GM18526 (cell line): ENCODE measurements around the gene ZNF469.

Experiments used
- POLR2A ChIP-seq: IDR thresholded peaks from 3 replicates; pipeline ENCODE4 v1.6.1; 2011; ENCODE audit not compliant: insufficient read length; ENCODE audit errors: extremely low read depth

ZNF469 gene, protein sequence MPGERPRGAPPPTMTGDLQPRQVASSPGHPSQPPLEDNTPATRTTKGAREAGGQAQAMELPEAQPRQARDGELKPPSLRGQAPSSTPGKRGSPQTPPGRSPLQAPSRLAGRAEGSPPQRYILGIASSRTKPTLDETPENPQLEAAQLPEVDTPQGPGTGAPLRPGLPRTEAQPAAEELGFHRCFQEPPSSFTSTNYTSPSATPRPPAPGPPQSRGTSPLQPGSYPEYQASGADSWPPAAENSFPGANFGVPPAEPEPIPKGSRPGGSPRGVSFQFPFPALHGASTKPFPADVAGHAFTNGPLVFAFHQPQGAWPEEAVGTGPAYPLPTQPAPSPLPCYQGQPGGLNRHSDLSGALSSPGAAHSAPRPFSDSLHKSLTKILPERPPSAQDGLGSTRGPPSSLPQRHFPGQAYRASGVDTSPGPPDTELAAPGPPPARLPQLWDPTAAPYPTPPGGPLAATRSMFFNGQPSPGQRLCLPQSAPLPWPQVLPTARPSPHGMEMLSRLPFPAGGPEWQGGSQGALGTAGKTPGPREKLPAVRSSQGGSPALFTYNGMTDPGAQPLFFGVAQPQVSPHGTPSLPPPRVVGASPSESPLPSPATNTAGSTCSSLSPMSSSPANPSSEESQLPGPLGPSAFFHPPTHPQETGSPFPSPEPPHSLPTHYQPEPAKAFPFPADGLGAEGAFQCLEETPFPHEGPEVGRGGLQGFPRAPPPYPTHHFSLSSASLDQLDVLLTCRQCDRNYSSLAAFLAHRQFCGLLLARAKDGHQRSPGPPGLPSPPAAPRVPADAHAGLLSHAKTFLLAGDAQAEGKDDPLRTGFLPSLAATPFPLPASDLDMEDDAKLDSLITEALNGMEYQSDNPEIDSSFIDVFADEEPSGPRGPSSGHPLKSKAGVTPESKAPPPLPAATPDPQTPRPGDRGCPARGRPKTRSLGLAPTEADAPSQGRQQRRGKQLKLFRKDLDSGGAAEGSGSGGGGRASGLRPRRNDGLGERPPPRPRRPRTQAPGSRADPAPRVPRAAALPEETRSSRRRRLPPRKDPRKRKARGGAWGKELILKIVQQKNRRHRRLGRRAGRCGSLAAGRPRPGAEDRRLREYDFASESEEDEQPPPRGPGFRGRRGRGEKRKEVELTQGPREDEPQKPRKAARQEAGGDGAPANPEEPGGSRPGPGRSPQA (N-terminal part only)

GRCh38 chr16:88382491-88383400 lies at the start of gene ZNF469:
Gene ZNF469, plus strand, starts transcription at chr16:88382959. Its CDS starts 44,512 bp downstream, at chr16:88427471.
- no peak for TF ChIP-seq POLR2A

DNA sequence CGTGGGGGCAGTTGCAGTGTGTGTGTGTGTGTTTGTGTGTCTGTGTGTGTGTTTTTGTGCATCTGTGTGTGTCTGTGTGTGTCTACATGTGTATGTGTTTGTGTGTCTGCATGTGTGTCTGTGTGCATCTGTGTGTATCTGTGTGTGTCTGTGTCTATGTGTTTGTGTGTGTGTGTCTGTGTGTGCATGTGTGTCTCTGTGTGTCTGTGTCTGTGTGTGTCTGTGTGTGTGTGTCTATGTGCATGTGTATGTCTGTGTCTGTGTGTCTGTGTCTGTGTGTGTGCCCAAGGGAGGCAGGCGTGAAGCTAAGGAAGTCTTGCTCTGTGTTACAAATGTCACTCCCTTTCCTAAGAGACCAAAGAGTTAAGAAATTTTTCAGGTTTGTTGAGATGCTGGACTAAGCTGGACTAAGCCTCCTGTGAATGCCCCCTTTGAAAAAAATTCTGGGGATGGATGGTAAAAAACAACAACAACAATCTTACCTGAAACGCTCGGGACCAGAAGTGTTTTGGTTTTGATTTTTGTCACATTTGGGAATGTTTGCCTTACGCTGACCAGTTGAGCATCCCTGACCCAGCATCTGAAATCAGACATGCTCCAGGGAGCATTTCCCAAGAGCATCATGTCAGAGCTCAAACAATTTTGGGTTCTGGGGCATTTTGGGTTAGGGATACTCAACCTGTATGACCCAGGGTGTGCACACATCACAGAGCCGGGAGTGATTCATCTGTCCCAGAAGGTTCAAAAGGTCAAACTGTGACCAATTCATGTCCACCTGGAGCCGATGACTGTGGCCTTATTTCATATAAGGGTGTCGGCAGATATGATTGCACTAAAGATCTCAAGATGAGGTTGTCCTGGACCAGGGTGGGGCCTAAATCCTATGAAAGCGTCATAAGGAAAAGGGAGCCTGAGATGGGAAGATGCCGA lies 48.6 kb upstream of the ZNF469 start:
- TF ChIP-seq POLR2A: no peak

GRCh38 chr16:88334778-88335720 lies 47.7 kb upstream of the ZNF469 start:
- no peak for TF ChIP-seq POLR2A

GRCh38 chr16:88337021-88337420 lies 45.7 kb upstream of the ZNF469 start:
- no peak for TF ChIP-seq POLR2A

DNA sequence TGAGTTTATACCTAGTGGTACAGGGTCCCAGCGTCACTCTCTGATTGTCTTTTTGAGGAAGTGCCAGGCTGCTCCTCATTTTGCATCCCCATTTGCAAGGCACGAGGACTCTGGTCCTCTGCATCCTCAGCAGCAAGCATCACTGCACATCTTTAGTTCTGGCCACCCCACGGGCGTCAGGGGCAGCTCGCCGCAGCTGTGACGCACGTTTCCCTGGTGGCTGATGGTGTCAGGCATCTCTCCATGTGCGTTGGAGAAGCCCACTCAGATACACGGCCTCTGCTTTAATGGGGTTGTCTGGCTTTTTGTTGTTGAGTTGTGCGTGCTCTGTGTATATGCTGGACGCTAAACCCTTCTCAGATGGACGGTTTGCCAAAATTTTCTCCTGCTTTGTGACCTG lies 45.2 kb upstream of the ZNF469 start:
- no peak for TF ChIP-seq POLR2A

DNA sequence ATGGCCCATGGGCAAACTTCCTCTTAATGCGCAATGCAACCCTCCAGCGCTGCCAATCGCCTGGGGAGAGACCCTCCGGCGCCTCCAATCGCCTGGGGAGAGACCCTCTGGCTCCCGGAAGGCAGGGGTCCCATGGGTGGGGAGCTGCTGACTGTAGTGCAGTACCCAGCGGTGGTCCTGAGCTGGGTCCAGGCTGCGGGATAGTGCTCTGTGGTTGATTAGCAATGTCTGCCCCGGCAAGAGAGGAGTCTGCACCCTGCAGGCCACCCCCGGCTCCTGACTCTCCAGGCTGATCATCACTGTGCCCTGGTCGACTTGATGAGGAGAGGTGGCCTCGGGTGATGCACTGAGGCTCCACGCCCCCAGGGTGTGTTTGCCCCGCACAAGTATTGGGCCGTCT lies 44.6 kb upstream of the ZNF469 start:
- TF ChIP-seq POLR2A: no peak

DNA sequence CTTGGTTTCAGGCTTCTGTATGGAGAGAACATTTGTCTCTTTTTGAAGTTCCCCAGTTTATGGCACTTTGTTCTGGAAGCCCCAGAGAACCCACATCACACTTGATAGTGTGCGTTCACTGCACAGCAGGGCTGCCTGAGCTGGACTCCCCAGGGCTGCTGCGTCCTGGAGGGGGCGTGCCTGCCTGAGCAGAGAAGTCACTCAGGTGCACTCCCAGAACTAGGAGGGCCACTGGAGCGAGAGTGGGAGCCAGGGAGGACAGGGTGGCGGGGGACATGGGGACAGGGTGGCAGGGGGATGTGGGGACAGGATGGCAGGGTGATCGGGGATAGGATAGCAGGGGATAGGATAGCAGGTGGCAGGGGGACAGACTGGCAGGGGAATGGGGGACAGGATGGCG lies 43.9 kb upstream of the ZNF469 start:
- no peak for TF ChIP-seq POLR2A

DNA sequence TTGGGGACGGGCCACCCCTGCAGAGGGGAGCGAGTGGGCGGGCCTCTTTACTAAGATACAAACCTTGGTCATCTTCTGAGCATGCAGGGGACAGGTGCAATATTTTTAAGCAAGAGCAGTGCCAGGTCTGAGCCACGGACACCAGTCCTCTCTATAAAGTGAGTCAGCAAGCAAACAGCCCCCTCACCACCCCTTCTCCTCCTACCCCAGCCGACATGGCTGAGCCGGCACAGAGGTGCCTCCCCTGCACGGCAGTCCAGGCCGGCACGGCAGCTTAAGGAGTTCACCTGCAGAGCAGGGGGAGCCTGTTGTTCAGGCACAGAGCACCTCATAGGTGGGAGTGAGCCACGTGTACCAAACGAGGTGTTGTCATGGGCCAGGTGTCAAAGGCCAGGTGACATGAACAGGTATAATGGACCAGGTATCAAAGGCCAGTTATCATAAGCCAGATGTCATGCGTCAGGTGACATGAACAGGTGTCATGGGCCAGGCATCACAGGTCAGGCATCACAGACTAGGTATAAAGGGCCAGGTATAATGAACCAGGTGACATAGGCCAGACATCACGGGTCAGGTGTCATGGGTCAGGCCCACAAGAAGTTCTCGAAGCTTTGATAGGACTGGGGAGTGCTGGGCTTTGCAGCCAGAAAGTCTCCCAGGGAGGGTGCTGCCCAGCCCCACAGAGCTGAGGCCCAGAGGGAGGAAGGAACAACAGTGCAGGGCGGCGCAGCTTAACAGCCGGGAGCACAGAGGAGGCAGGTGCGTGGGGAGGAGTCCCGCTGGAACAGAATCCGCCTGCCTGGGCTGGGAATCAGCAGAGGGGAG lies 42.6 kb upstream of the ZNF469 start:
- TF ChIP-seq POLR2A: no peak

DNA sequence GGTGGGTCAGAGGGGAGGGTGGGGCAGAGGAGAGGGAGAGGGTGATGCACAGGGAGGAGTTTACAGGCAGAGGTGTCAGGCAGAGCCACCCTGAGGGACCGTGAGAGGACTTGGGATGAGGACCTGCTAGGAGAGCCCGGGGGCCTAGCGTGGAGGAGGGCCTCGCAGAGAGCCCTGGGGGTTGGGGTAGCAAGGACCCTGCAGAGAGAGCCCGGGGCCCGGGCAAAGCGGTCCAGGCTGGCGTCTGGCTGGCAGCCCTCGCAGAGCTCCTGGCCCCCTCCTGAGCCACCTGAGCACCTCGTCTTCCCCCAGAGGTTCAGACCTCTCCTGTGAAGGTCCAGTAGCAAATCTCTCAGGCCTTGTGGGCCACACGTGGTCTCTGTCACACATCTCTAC lies 42.0 kb upstream of the ZNF469 start:
- no peak for TF ChIP-seq POLR2A

DNA sequence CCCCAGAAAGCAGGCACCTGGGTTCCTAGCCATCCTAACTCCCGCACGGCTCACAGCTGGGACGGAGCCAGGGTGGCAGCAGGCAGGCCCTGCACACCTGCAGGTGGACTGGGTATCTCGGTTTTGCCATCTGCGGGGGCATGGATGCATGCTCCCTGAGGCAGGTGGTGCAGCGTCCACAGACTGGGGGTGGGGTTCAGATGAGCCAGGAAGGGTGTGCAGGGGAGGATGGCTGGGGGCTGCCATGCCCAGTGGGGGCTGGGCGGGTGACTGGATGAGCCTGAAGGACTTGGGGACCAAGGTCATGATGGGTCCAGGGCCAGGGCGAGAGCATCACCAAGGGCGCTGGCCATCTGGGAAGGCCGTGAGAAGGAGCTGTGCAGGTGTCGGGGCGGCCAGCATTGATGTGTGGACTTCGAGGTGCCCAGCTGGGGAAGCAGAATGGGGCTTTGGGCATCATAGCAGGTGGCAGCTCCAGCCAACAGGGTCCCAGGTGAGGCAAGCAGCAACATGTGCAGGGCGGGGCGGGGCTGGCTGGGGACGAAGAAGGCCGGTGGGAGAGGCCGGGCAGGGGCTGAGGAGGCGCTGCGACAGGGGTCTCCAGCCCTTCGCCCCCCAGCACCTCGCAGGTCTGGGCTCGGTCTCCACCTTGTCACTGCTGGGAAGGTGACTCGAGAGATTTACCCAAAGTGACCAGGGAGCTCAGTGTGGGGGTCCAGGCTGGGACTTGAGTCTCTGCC lies 41.0 kb upstream of the ZNF469 start:
- TF ChIP-seq POLR2A: no peak

GRCh38 chr16:88342491-88342890 lies 40.3 kb upstream of the ZNF469 start:
- no peak for TF ChIP-seq POLR2A
